Activated T-helper 17 cell treated with anti-CD3 and anti-CD28 coated beads, Interleukin-2, amount 50 U/mL, for 72 hours (primary cell): Measurements from ENCODE around the gene PTPDC1. TPM values are rescaled to one million over a fixed set of nuclear protein-coding genes. Genes with fewer than 3 reads are reported as not detected.

Experiments
- ATAC-seq: fragments of 150-1000 bp; cut with Tn5 transposase; replicated peaks from 2 replicates; pipeline ENCODE4 v1.10.0; 2021; ENCODE audit warnings: mild to moderate bottlenecking, moderate library complexity
- H3K27ac Mint-ChIP-seq: one replicate; pipeline ENCODE4 v1.8.0; 2022; ENCODE audit warnings: mixed read lengths
- H3K27me3 Mint-ChIP-seq: one replicate; pipeline ENCODE4 v1.8.0; 2022; ENCODE audit warnings: mixed read lengths
- H3K36me3 Mint-ChIP-seq: one replicate; pipeline ENCODE4 v1.8.0; 2022; ENCODE audit warnings: low read depth, mild to moderate bottlenecking, mixed read lengths
- H3K4me1 Mint-ChIP-seq: one replicate; pipeline ENCODE4 v1.8.0; 2022; ENCODE audit warnings: mixed read lengths
- H3K4me3 Mint-ChIP-seq: one replicate; pipeline ENCODE4 v1.8.0; 2022; ENCODE audit warnings: mild to moderate bottlenecking, mixed read lengths
- H3K9me3 Mint-ChIP-seq: one replicate; pipeline ENCODE4 v1.8.0; 2022; ENCODE audit warnings: mixed read lengths
- total RNA-seq, 2 donors: library from RNA; stranded (reverse); gene quantifications; one replicate each; pipeline ENCODE4 v1.2.3, GENCODE V29; 2022

Gene PTPDC1
- total RNA-seq, 2 donors from 2014 or later: 5.8 to 6.2 TPM

DNA sequence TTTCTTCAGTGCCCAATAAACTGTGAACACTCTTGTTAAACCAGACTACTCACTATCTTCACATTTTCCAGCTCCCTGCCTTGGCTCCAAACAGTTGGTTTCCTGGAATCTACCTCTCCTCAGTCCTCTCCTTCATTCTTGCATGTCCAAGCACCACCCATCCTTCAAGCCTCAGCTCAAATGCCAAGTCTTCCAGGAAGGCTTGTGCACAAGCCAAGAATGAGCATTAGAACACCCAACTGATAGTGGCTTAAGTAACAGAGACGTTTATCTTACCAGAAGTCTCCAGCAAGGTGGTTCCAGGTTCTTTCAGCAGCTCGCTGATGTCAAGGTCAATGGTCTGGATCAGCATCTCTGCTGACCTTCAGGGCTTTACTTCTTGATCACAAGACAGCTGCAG is 60.1 kb downstream of the PTPDC1 start:
- no peak overlapping the region for H3K27ac Mint-ChIP-seq
- H3K4me1 Mint-ChIP-seq: no peaks in the 10 kb centered on the region
- no peak overlapping the region for H3K4me3 Mint-ChIP-seq
- ATAC-seq: no peak
- H3K27me3 Mint-ChIP-seq: no peaks in the 10 kb centered on the region
- no peaks in the 10 kb centered on the region for H3K36me3 Mint-ChIP-seq
- H3K9me3 Mint-ChIP-seq: no peaks in the 10 kb centered on the region

DNA sequence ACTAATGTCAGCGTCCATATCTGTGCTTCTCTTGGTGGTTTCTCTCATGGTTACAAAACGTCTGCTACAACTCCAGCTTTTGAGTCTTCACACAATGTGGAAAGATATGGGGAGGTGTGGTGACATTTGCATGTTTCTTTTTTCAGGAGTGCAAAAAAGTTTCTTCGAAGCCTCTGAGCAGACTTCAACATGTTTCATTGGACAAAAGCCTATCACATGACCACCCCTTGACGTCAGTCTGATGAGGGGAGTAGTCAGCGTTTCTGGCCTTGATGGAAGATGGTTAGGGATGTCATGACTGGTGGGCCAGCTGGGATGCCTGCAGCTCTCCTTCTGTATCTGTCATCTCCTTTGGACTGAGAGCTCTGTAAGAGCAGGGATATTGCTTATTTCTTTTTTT is 61.4 kb downstream of the PTPDC1 start:
- Mint-ChIP-seq H3K27me3 (no peaks in the 10 kb centered on the region), H3K27ac (no peak overlapping the region), H3K36me3 (no peaks in the 10 kb centered on the region), H3K9me3 (no peaks in the 10 kb centered on the region), H3K4me1 (no peaks in the 10 kb centered on the region), H3K4me3 (no peak overlapping the region)
- no peak for ATAC-seq

DNA sequence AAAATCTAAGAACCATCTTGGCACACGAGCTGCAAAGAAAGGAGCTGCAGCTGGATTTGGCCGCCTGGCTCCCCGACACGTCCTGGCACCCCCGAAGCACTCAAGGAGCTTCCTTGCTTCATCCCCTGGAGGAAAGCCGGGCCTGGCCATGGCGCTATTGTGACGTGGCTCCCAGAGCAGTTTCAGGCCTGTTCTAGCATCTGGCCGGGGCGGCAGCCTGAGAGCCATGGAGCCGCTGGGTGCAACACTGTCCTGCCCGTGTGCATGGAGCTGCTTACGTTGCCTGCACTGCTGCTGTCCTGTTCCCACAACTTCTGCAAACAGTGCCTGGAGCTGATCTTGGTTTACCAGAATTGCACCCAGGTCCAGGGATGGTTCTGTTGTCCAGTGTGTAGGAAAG is 63.5 kb downstream of the PTPDC1 start:
- H3K4me3 Mint-ChIP-seq: no peak overlapping the region
- no peaks in the 10 kb centered on the region for H3K27me3 Mint-ChIP-seq

DNA sequence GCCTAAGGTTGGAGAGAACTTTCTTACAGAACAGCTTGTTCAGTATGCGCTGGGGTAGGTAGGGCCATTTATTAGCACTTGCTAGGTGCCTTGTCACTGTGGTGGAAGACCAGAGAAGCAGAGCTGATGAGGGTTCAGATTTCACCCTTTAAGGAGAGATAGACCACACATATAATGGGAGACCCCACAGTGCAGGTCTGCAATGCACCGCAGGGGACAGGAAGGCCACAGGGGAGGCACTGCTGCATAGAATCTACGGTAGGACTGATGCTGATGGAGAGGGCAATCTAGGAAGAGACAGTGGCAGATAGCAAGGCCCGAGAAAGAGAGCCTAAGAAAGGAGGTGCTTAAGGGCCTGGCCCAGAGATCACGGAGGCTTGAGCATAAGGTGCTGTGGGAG is 64.2 kb downstream of the PTPDC1 start:
- H3K27ac Mint-ChIP-seq: no peak overlapping the region
- no peak overlapping the region for H3K4me3 Mint-ChIP-seq
- ATAC-seq: no peak
- no peaks in the 10 kb centered on the region for H3K9me3 Mint-ChIP-seq
- no peaks in the 10 kb centered on the region for H3K36me3 Mint-ChIP-seq
- H3K27me3 Mint-ChIP-seq: no peaks in the 10 kb centered on the region
- no peaks in the 10 kb centered on the region for H3K4me1 Mint-ChIP-seq

More for the DNA sequence above, 63.5 kb downstream of the PTPDC1 start:
- no peak overlapping the region for H3K27ac Mint-ChIP-seq
- H3K4me1 Mint-ChIP-seq: no peaks in the 10 kb centered on the region
- ATAC-seq: no peak
- no peaks in the 10 kb centered on the region for H3K36me3 Mint-ChIP-seq
- no peaks in the 10 kb centered on the region for H3K9me3 Mint-ChIP-seq

DNA sequence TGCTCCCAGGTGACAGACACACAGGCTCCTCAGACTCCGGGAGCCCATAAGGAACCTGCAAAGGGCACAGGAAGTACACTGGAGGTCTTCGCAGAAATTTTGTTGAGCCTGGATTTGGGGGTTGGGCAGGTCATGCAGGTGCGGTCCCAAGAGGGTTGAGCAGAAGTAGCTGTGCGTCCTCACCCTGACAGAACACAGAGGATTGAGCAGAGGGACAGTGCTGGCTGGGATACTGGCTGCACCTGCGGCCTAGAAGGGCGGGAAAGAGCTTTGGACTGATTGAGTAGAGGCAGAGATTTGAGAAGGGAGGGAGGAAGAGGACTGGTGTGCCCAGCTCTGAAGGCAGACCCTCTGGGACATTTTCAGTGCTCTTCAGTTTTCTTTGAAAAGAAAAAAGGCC is 65.4 kb downstream of the PTPDC1 start:
- Mint-ChIP-seq H3K9me3 (no peaks in the 10 kb centered on the region), H3K36me3 (no peaks in the 10 kb centered on the region), H3K4me1 (no peaks in the 10 kb centered on the region), H3K27ac (no peak overlapping the region), H3K4me3 (no peak overlapping the region), H3K27me3 (no peaks in the 10 kb centered on the region)
- ATAC-seq: no peak

DNA sequence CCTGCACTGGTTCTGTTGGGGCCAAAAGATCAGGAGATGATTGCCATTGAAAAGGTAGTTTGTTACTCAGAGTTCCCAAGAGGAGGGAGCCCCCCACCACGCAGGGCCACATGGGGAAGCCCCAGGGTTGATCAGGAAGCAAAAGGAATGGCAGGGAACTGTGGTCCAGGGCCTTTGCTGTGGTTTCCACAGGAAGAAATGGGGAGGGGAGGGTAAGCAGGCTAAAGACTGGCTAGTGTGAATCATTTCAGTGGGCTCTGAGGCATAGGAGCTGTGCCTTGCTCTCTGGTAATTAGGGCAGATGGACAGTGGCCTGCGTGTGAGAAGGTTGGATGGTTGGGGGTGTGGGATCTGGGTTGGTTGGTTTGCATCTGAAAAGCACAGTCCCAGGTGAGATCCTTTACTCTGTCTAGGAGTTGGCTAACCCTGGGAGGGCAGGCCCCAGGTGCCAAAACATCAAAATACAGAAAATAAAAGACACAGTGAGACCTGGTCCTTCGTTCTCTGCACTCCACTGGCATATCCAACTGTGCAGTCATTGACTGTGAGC is 66.1 kb downstream of the PTPDC1 start:
- Mint-ChIP-seq H3K4me1 (no peaks in the 10 kb centered on the region), H3K27ac (no peak overlapping the region), H3K36me3 (no peaks in the 10 kb centered on the region), H3K4me3 (no peak overlapping the region), H3K9me3 (no peaks in the 10 kb centered on the region), H3K27me3 (no peaks in the 10 kb centered on the region)
- ATAC-seq: no peak

DNA sequence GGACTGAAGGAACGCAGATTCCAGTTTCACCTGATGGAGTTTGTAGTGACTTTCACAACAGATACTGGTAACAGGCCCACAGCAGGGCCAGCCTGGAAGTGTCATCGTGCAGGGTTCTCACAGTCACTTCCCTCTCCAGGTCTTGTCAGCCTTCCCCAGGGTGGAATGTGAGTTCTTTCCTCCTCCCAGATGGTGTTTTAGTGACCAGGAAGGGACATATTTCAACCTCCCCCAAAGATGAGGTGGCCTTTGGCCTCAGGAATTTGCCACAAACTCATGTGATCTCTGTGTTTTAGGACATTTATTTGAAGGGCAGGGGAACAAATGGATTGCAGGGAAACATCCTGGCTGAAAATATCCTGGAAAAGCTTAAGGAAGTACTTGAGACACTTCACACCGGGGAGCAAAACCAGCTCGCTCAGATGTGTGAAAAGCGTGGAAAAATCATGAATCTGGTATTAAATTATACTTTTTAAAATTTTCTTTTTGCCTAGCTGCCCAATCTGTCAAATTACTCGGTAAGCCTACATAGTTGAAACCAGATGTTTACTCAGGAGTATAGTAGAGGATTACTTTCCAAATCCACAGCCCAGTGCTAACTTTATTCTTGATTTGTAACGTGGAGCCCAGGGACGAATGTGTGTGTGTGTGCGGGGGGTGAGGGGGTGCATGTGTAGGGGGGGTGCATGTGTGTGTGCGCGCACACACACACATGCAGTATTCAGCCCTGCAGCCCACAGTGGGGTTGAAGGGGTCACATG is 66.8 kb downstream of the PTPDC1 start:
- no peak overlapping the region for H3K4me3 Mint-ChIP-seq
- no peaks in the 10 kb centered on the region for H3K27me3 Mint-ChIP-seq
- no peaks in the 10 kb centered on the region for H3K4me1 Mint-ChIP-seq
- H3K27ac Mint-ChIP-seq: no peak overlapping the region
- ATAC-seq: no peak
- no peaks in the 10 kb centered on the region for H3K36me3 Mint-ChIP-seq
- H3K9me3 Mint-ChIP-seq: no peaks in the 10 kb centered on the region

DNA sequence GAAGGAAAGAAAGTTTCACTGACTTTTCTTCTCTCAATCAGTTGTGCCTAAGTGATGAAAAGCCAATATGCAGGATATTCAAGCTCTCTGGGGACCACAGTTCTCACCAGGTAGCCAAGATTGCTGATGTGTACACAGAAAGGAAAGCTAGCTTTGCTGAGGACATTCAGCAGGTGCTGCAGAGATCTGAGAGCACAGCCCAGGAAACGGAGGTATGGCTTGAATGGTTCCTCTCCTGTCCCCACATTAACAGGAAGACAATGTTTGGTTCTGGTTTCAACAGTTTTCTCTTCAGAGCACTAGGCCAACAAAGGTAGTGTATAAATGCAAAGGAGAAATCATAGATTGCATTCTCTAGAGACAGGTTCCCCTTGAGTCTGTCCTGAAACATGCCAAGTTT is 69.6 kb downstream of the PTPDC1 start:
- ATAC-seq: no peak
- no peak overlapping the region for H3K4me3 Mint-ChIP-seq
- no peaks in the 10 kb centered on the region for H3K9me3 Mint-ChIP-seq

DNA sequence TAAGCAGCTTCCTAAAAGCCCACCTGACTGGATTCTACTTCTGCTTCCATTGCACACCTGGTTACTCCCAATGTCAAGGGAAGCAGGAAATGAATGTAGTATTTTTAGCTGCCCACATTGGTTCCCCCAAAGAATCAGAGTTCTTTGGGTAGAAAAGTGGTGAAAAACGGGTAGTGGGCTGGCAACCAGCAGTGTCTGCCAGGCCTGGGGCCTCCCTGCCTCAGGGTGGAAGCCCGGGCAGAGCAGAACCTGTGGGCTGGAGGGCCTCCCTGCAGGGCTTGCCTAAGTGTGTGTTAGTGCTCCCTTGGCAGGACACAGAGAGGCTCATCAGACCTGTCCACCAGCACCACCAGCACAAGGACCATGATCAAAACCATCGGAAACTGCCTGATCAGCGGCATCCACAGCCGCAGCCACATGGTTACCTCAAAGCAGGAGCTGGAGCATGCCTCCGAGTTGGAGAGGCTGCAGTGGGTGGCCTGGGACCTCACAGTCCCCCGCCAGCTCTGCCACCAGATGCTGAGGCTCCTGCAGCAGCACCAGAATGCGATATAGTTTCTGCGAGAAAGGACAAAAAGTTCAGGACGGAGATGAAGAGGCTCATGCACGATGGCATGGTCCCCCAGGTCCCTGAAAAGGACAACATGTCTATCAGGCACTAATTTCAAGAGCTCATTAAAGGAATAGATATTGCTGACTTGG is 72.2 kb downstream of the PTPDC1 start:
- no peaks in the 10 kb centered on the region for H3K36me3 Mint-ChIP-seq
- H3K27me3 Mint-ChIP-seq: no peaks in the 10 kb centered on the region
- no peak for ATAC-seq
- no peak overlapping the region for H3K27ac Mint-ChIP-seq
- no peaks in the 10 kb centered on the region for H3K4me1 Mint-ChIP-seq
- no peak overlapping the region for H3K4me3 Mint-ChIP-seq
- H3K9me3 Mint-ChIP-seq: no peaks in the 10 kb centered on the region

More for the DNA sequence above, 69.6 kb downstream of the PTPDC1 start:
- Mint-ChIP-seq H3K27me3 (no peaks in the 10 kb centered on the region), H3K36me3 (no peaks in the 10 kb centered on the region), H3K27ac (no peak overlapping the region), H3K4me1 (no peaks in the 10 kb centered on the region)

DNA sequence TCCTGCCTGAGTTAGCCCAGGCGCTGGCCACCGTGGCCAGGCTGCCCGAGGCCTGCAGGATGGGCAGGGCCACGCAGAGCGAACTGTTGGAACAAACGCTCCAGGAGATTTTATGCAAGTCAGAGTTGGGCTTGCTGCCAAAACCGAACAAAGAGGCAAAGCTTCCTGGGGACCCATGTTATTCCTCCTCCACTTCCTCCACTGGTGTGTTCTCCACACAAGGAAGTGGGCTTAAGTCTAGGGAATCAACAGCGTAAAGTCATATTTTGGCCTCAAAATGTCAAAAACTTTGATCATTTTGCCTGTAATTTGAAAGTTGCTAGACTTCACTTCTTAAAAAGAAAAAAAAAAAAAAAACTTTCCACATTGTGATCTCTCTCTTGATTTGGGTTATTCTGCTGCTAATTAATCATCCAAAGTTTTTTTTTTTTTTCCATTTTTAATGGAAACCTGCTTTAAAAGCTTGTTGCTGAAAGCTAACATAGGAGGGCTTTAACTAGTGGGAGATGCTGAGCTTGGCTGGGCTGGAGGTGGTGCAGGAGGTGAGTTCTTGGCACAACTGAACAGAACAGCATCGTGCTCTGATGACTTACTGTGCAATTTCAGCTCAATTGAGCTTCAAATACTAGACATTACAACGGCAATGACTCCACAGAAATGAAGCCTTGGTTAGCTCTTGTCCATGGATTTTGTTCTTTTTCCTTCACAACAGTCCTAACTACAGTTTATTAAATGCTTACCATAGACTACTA is 73.0 kb downstream of the PTPDC1 start:
- Mint-ChIP-seq H3K4me3 (no peak overlapping the region), H3K27ac (no peak overlapping the region), H3K9me3 (no peaks in the 10 kb centered on the region), H3K4me1 (no peaks in the 10 kb centered on the region), H3K27me3 (no peaks in the 10 kb centered on the region), H3K36me3 (no peaks in the 10 kb centered on the region)
- no peak for ATAC-seq

Other genes with a start within 250 kb of the PTPDC1 start
- gene BARX1, start 129.1 kb upstream of the PTPDC1 start, total RNA-seq: 1 to 10 TPM in 1 of 2 donors, not detected in 1; 1.3 TPM
- 1 to 10 TPM; 6.6 to 6.9 TPM for gene ZNF169, start 174.8 kb downstream of the PTPDC1 start, total RNA-seq
- not detected for gene NUTM2F, start 244.2 kb downstream of the PTPDC1 start, total RNA-seq